ENCODE measurements around the gene SLC30A2. TPM values are rescaled to one million over a fixed set of nuclear protein-coding genes. Genes with fewer than 3 reads are reported as not detected.

The SLC30A2 gene
- total and polyA plus RNA-seq, 2 experiments from 2014 or later = 0.07 TPM; not detected in 1

- DNase-seq (ENCODE audit: low spot score) = peak; percentile 59
- no peaks in the 10 kb centered on the region for H3K36me3 ChIP-seq (ENCODE audit: insufficient read depth)
- H3K79me2 ChIP-seq (replicated peaks; ENCODE audit: insufficient read depth) = no peaks in the 10 kb centered on the region
- Mint-ChIP-seq H3K9me3 (no peaks in the 10 kb centered on the region), H3K27me3 (ENCODE audit: insufficient read depth, low read depth, poor library complexity) (peaks cover 15% of the 10 kb centered on the region), H3K36me3 (ENCODE audit: low read depth) (no peaks in the 10 kb centered on the region), H3K4me1 (peaks cover 18% of the 10 kb centered on the region), H3K27ac (no peak overlapping the region), H3K4me3 (no peak overlapping the region)
- no peaks in the 10 kb centered on the region for H3K27me3 ChIP-seq (ENCODE audit: insufficient read depth)
- H3K4me3 ChIP-seq = no peak overlapping the region
- TF ChIP-seq STAT1 (IDR thresholded peaks at IDR 0.05; ENCODE audit: unreplicated experiment) = no peak
- TF ChIP-seq, protein P1, sequence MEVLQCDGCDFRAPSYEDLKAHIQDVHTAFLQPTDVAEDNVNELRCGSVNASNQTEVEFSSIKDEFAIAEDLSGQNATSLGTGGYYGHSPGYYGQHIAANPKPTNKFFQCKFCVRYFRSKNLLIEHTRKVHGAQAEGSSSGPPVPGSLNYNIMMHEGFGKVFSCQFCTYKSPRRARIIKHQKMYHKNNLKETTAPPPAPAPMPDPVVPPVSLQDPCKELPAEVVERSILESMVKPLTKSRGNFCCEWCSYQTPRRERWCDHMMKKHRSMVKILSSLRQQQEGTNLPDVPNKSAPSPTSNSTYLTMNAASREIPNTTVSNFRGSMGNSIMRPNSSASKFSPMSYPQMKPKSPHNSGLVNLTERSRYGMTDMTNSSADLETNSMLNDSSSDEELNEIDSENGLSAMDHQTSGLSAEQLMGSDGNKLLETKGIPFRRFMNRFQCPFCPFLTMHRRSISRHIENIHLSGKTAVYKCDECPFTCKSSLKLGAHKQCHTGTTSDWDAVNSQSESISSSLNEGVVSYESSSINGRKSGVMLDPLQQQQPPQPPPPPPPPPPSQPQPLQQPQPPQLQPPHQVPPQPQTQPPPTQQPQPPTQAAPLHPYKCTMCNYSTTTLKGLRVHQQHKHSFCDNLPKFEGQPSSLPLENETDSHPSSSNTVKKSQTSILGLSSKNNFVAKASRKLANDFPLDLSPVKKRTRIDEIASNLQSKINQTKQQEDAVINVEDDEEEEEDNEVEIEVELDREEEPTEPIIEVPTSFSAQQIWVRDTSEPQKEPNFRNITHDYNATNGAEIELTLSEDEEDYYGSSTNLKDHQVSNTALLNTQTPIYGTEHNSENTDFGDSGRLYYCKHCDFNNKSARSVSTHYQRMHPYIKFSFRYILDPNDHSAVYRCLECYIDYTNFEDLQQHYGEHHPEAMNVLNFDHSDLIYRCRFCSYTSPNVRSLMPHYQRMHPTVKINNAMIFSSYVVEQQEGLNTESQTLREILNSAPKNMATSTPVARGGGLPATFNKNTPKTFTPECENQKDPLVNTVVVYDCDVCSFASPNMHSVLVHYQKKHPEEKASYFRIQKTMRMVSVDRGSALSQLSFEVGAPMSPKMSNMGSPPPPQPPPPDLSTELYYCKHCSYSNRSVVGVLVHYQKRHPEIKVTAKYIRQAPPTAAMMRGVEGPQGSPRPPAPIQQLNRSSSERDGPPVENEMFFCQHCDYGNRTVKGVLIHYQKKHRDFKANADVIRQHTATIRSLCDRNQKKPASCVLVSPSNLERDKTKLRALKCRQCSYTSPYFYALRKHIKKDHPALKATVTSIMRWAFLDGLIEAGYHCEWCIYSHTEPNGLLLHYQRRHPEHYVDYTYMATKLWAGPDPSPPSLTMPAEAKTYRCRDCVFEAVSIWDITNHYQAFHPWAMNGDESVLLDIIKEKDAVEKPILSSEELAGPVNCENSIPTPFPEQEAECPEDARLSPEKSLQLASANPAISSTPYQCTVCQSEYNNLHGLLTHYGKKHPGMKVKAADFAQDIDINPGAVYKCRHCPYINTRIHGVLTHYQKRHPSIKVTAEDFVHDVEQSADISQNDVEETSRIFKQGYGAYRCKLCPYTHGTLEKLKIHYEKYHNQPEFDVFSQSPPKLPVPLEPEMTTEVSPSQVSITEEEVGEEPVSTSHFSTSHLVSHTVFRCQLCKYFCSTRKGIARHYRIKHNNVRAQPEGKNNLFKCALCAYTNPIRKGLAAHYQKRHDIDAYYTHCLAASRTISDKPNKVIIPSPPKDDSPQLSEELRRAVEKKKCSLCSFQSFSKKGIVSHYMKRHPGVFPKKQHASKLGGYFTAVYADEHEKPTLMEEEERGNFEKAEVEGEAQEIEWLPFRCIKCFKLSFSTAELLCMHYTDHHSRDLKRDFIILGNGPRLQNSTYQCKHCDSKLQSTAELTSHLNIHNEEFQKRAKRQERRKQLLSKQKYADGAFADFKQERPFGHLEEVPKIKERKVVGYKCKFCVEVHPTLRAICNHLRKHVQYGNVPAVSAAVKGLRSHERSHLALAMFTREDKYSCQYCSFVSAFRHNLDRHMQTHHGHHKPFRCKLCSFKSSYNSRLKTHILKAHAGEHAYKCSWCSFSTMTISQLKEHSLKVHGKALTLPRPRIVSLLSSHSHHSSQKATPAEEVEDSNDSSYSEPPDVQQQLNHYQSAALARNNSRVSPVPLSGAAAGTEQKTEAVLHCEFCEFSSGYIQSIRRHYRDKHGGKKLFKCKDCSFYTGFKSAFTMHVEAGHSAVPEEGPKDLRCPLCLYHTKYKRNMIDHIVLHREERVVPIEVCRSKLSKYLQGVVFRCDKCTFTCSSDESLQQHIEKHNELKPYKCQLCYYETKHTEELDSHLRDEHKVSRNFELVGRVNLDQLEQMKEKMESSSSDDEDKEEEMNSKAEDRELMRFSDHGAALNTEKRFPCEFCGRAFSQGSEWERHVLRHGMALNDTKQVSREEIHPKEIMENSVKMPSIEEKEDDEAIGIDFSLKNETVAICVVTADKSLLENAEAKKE (CRISPR knock-in tag; IDR thresholded peaks at IDR 0.05) = no peak
- TF ChIP-seq EZH2 (IDR thresholded peaks at IDR 0.05; ENCODE audit: low read depth, unreplicated experiment) = no peak
- no peak for TF ChIP-seq CREB1 (CRISPR knock-in tag; IDR thresholded peaks at IDR 0.05; ENCODE audit: low read depth)
- TF ChIP-seq, protein P2, sequence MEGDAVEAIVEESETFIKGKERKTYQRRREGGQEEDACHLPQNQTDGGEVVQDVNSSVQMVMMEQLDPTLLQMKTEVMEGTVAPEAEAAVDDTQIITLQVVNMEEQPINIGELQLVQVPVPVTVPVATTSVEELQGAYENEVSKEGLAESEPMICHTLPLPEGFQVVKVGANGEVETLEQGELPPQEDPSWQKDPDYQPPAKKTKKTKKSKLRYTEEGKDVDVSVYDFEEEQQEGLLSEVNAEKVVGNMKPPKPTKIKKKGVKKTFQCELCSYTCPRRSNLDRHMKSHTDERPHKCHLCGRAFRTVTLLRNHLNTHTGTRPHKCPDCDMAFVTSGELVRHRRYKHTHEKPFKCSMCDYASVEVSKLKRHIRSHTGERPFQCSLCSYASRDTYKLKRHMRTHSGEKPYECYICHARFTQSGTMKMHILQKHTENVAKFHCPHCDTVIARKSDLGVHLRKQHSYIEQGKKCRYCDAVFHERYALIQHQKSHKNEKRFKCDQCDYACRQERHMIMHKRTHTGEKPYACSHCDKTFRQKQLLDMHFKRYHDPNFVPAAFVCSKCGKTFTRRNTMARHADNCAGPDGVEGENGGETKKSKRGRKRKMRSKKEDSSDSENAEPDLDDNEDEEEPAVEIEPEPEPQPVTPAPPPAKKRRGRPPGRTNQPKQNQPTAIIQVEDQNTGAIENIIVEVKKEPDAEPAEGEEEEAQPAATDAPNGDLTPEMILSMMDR (conservative IDR thresholded peaks at IDR 0.05; ENCODE audit: low read depth in 2 of 2) = no peak
- no peak for TF ChIP-seq EZH2phosphoT487 (IDR thresholded peaks at IDR 0.05; ENCODE audit: unreplicated experiment)
- no peak for TF ChIP-seq REST (IDR thresholded peaks at IDR 0.05; ENCODE audit: unreplicated experiment)
- no peak for TF ChIP-seq NANOG (IDR thresholded peaks at IDR 0.05; ENCODE audit: borderline replicate concordance)
- no peak for TF ChIP-seq POLR2AphosphoS5 (IDR thresholded peaks at IDR 0.05; ENCODE audit: low read depth)
- TF ChIP-seq ZNF331 (CRISPR knock-in tag; IDR thresholded peaks at IDR 0.05; ENCODE audit: low read depth) = no peak
- TF ChIP-seq ZNF114 (CRISPR knock-in tag; IDR thresholded peaks at IDR 0.05) = no peak
- TF ChIP-seq JUNB (IDR thresholded peaks at IDR 0.05; ENCODE audit: unreplicated experiment) = no peak
- H3F3A ChIP-seq (replicated peaks; ENCODE audit: low read depth) = 0 out of 2 replicates have a peak, but pooled peaks cover 5% of the 10 kb centered on the region
- peak overlapping the region; percentile 38; the same call in 1 of the 2 replicates for H3K4me2 ChIP-seq
- peak overlapping the region; percentile 86 for H2AFZ ChIP-seq
- H3K27ac ChIP-seq (ENCODE audit: low read depth) = 0 out of 2 replicates have a peak overlapping the region, but pooled peaks have one; percentile 63
- H3K9me2 ChIP-seq (ENCODE audit: insufficient read depth) = no peaks in the 10 kb centered on the region
- ATAC-seq = peak; percentile 92
- H4K20me1 ChIP-seq (replicated peaks; ENCODE audit: insufficient read depth) = no peaks in the 10 kb centered on the region
- H3K4me1 ChIP-seq (ENCODE audit: insufficient read depth) = peaks cover 13% of the 10 kb centered on the region
These were observed 35.1 kb downstream of the SLC30A2 start for GRCh38 chr1:26010825-26011224.
